ENCODE measurements around the gene POP5.

DNA sequence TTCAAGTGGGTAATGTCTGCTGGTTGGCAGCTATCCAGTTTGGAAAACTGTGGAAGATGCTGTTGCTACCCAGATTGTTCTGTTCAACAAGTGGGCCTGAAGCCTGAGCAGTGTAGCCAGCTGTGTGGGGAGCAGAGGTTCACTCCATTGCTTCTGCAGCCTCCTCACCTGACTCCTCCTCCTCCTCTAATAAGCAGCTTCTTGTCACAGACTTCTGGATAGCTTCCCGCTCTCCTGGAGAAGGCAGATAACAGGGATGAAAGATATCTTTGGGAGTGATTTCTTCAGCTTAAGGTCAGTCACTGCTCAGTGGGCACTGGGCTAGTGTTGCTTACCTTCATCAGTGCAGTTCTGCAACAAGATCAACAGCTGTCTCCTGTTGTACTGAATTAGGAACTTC lies 2.0 kb downstream of the POP5 start:
- TF ChIP-seq, protein P1, sequence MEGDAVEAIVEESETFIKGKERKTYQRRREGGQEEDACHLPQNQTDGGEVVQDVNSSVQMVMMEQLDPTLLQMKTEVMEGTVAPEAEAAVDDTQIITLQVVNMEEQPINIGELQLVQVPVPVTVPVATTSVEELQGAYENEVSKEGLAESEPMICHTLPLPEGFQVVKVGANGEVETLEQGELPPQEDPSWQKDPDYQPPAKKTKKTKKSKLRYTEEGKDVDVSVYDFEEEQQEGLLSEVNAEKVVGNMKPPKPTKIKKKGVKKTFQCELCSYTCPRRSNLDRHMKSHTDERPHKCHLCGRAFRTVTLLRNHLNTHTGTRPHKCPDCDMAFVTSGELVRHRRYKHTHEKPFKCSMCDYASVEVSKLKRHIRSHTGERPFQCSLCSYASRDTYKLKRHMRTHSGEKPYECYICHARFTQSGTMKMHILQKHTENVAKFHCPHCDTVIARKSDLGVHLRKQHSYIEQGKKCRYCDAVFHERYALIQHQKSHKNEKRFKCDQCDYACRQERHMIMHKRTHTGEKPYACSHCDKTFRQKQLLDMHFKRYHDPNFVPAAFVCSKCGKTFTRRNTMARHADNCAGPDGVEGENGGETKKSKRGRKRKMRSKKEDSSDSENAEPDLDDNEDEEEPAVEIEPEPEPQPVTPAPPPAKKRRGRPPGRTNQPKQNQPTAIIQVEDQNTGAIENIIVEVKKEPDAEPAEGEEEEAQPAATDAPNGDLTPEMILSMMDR (IDR thresholded peaks at IDR 0.05): no peak
- TF ChIP-seq POLR2A (IDR thresholded peaks at IDR 0.05): no peak

Data from thyroid gland (tissue), 4 donors.